Stimulated activated naive CD8-positive, alpha-beta T cell treated with anti-CD3 and anti-CD28 coated beads, Interleukin-15, Interleukin-2, amounts not matched to agents 100 ng/mL and 50 ng/mL, for 24 hours (primary cell): ENCODE measurements around the gene GAGE10.
A peak's percentile ranks its signal among the peaks of the same experiment; 100 is the strongest.

Experiments
- H3K27ac Mint-ChIP-seq: one replicate; pipeline ENCODE4 v1.8.0; 2021; ENCODE audit warnings: mild to moderate bottlenecking, mixed read lengths
- H3K27me3 Mint-ChIP-seq: one replicate; pipeline ENCODE4 v1.8.0; 2021; ENCODE audit warnings: mixed read lengths
- H3K36me3 Mint-ChIP-seq: one replicate; pipeline ENCODE4 v1.8.0; 2021; ENCODE audit warnings: low read depth, mixed read lengths
- H3K4me1 Mint-ChIP-seq: one replicate; pipeline ENCODE4 v1.8.0; 2021; ENCODE audit warnings: low read depth, mixed read lengths
- H3K4me3 Mint-ChIP-seq: one replicate; pipeline ENCODE4 v1.8.0; 2021; ENCODE audit warnings: mild to moderate bottlenecking, mixed read lengths
- H3K9me3 Mint-ChIP-seq: one replicate; pipeline ENCODE4 v1.8.0; 2021; ENCODE audit warnings: mixed read lengths

GAGE10 gene

DNA sequence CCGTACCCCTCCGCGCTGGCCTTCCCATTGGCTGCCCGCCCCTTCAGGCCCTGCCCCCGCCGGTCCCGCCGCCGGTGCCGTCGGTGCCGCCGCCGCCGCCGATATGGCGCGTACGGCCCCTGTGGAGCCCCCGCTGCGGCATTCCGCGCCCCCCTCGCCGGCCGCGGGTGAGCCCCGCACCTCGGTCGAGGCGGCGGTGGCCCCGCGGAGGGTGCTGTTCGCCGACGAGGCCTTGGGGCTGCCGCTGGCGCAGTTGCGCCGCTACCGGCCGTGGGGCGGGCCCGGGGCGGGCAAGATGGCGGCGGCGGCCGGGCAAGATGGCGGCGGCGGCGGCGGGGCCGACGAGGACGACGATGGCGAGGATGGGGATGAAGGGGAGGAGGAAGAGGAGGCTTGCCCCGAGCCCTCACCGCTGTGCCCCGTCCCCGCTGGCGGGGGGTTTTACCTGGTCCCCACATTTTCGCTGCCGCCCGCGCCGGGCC is 33.6 kb upstream of the GAGE10 start, which contains the start of gene PPP1R3F:
Gene PPP1R3F, plus strand, starts transcription at position 27 of the 482 bp plus-strand sequence. Its CDS starts 77 bp downstream, at position 104.
- no peaks in the 10 kb centered on the region for H3K9me3 Mint-ChIP-seq
- peak within 1 kb of the TSS; percentile 89 for H3K4me3 Mint-ChIP-seq
- peak within 1 kb of the TSS; percentile 100 for H3K27ac Mint-ChIP-seq
- H3K36me3 Mint-ChIP-seq: peaks cover 17% of the 10 kb centered on the region
- no peaks in the 10 kb centered on the region for H3K27me3 Mint-ChIP-seq
- H3K4me1 Mint-ChIP-seq: peaks cover 64% of the 10 kb centered on the region

DNA sequence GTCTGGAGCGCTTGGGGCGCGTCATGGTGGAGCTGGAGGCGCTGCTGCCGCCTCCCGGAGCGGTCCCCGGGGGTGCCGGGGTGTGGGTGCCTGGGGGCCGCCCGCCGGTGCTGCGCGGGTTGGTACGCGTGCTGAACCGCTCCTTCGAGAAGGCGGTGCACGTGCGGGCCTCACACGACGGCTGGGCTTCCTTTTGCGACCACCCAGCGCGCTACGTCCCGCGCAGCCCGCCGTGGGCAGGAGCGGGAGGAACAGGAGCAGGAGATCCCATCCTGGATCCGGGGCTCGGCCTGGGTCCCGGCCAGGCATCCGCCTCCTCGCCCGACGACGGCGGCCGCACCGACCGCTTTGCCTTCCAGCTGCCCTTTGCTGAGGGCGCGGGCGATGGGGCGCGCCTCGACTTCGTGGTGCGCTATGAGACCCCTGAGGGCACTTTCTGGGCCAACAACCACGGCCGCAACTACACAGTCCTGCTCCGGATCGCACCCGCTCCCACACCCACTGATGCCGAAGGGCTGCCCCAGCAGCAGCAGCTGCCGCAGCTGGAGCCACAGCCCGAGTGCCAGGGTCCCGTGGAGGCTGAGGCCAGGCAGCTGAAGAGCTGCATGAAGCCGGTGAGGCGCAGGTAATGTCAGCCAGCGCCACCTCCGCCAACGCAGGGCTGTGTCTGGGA is 33.1 kb upstream of the GAGE10 start:
- peaks cover 65% of the 10 kb centered on the region for H3K4me1 Mint-ChIP-seq
- H3K36me3 Mint-ChIP-seq: peaks cover 22% of the 10 kb centered on the region
- peak overlapping the region; percentile 80 for H3K4me3 Mint-ChIP-seq
- H3K27ac Mint-ChIP-seq: peak overlapping the region; percentile 83
- H3K9me3 Mint-ChIP-seq: no peaks in the 10 kb centered on the region
- no peaks in the 10 kb centered on the region for H3K27me3 Mint-ChIP-seq

DNA sequence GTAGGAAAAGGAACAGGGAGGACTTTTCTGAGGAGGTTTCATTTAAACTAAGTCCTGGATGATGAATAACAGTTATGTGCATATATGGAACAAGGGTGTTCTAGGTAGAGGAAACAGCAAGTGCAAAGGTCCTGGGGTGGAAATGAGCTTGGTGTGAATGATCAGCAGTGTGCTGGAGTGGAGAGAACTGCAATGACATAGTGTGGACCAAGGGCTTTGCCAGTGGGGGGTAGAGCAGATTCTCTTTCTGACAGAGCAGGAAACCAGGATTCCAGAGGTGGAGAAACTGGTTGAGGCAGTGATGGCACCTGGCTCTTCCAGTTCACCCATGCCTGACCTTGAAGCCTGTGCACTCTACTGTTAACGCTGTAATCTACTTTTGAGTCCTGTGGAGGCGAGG is 32.1 kb upstream of the GAGE10 start:
- H3K27me3 Mint-ChIP-seq: no peaks in the 10 kb centered on the region
- H3K36me3 Mint-ChIP-seq: peaks cover 22% of the 10 kb centered on the region
- peak overlapping the region; percentile 80 for H3K4me3 Mint-ChIP-seq

DNA sequence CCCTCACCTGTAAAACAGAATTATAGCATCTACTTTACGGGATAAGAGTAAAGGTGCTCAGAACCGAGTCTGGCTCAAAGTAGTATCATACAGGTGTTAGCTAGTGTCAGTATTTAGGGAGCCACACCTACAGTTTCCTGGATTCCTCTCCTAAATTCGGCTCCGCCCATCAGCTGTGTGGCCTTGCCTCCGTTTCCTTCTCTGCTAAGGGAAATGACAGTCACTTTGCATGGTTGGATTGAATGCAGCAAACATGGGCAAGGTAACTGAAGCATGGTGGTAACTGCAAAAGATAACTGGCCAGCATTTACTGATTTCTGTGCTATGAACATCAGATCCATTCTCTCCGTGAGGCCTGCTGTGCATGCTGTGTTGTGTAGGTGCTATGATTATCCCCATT is 31.0 kb upstream of the GAGE10 start:
- peaks cover 22% of the 10 kb centered on the region for H3K36me3 Mint-ChIP-seq
- H3K9me3 Mint-ChIP-seq: no peaks in the 10 kb centered on the region
- peak overlapping the region; percentile 74 for H3K4me3 Mint-ChIP-seq
- H3K27me3 Mint-ChIP-seq: no peaks in the 10 kb centered on the region
- peaks cover 83% of the 10 kb centered on the region for H3K4me1 Mint-ChIP-seq
- peak overlapping the region; percentile 85 for H3K27ac Mint-ChIP-seq

More for the DNA sequence above, 32.1 kb upstream of the GAGE10 start:
- H3K4me1 Mint-ChIP-seq: peaks cover 74% of the 10 kb centered on the region
- H3K9me3 Mint-ChIP-seq: no peaks in the 10 kb centered on the region
- peak overlapping the region; percentile 83 for H3K27ac Mint-ChIP-seq

DNA sequence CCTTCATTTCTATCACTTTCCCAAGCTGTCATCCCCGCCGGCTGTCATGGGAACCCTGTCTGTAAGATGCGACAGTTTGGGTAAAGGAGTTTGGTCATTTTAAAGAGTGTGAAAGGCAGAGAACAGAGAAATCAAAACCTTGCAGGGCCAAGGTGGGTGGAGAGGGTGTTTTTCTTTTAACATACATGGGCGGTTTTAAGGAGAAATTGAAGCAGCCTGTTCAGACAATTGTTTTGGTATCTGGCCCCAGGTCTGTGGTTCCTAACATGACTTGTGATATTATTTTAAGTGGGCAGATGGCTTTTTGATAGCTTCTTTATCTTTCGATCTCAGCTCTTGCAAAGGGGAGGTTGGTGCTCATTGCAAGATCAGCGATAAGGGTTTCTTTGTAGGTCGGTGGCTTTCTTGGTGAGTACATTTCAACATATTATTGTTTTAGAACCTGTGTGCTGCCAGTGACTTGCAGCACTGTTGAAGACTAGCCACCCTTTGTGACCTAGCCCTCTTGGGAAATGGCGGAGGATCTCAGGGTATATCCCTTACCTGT is 30.2 kb upstream of the GAGE10 start:
- peak overlapping the region; percentile 85 for H3K27ac Mint-ChIP-seq

DNA sequence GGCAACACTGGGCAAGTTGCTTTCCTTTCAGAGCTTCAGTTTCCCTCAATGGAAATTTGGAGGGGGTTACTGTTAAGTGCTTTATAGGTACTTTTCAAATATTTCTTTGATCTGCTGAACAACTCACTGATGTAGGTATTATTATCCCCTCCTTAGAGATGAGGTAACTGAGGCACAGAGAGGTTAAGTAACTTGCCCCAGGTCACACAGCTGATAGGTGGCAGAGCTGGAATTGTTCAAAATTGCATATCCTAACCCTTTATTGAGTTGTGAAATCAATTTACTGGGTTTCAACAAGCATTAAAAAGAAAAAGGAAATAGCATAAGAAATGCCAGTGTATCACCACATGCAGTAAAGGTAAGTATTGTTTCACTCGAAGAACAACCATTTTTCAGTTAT is 27.2 kb upstream of the GAGE10 start:
- no peaks in the 10 kb centered on the region for H3K9me3 Mint-ChIP-seq
- H3K4me3 Mint-ChIP-seq: no peak overlapping the region
- no peak overlapping the region for H3K27ac Mint-ChIP-seq
- peaks cover 82% of the 10 kb centered on the region for H3K4me1 Mint-ChIP-seq
- H3K36me3 Mint-ChIP-seq: peaks cover 21% of the 10 kb centered on the region
- no peaks in the 10 kb centered on the region for H3K27me3 Mint-ChIP-seq

More for the DNA sequence above, 30.2 kb upstream of the GAGE10 start:
- H3K9me3 Mint-ChIP-seq: no peaks in the 10 kb centered on the region
- H3K27me3 Mint-ChIP-seq: no peaks in the 10 kb centered on the region
- H3K4me3 Mint-ChIP-seq: peak overlapping the region; percentile 74
- peaks cover 26% of the 10 kb centered on the region for H3K36me3 Mint-ChIP-seq
- peaks cover 83% of the 10 kb centered on the region for H3K4me1 Mint-ChIP-seq

DNA sequence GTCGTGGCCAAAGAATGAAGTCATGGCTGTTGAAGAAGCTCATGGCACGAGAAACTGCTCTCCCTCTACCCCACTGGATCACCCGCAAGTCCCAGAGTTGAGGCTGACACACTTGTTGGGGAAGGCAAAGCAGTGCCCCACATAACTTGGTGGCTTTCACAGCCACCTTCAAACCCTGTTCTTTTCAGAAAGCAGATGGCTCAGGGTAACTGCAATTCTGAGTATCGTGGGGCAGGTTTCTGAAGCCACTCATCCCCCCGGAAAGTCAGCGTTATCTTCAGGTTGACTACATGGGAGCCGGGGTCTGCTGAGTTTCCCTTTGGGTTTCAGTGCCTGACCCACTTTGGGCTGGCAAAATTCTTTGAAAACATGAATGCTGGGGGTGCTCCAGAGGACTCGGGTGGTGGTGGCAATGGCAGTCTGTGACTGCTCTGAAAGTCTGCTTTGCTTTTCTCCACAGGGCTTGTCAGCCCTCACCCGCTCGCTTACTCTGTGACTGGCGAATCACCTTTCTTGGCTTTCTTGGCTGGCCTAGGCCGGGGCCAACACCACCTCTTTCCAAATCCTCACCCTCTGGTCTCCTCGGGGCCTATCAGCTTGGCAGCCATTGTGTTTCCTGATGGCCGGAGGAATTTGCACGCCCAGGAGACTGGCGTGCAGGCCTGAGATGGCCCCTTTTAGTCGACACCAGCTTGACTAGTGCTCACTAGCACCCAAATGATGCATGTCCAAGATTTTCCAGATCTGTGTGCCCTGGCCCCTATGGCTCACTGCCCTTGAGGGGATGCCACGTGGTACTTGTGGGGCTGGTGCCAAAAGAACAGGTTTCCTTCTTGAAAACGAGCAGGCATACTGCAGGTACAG is 26.5 kb upstream of the GAGE10 start:
- Mint-ChIP-seq H3K27me3 (no peaks in the 10 kb centered on the region), H3K36me3 (peaks cover 19% of the 10 kb centered on the region), H3K4me1 (peaks cover 77% of the 10 kb centered on the region), H3K27ac (peak overlapping the region; percentile 98), H3K9me3 (no peaks in the 10 kb centered on the region), H3K4me3 (peak overlapping the region; percentile 63)

DNA sequence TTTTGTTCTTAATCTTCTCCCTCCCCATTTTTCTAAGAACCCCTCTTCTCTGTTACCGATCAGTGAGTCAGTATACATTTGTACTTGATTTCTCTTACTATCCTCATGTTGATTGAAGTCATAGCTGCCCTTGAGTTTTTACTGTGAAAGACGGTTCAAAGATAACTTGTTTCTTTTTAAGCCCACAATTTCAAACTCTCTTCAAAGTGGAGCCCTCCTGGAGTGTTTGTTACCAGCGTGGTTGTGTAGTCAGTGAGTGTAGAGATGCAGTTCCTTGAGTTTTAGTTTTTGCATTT is 26.0 kb upstream of the GAGE10 start:
- no peaks in the 10 kb centered on the region for H3K9me3 Mint-ChIP-seq
- peak overlapping the region; percentile 98 for H3K27ac Mint-ChIP-seq
- H3K36me3 Mint-ChIP-seq: peaks cover 19% of the 10 kb centered on the region
- H3K27me3 Mint-ChIP-seq: no peaks in the 10 kb centered on the region
- peak overlapping the region; percentile 63 for H3K4me3 Mint-ChIP-seq
- peaks cover 76% of the 10 kb centered on the region for H3K4me1 Mint-ChIP-seq

DNA sequence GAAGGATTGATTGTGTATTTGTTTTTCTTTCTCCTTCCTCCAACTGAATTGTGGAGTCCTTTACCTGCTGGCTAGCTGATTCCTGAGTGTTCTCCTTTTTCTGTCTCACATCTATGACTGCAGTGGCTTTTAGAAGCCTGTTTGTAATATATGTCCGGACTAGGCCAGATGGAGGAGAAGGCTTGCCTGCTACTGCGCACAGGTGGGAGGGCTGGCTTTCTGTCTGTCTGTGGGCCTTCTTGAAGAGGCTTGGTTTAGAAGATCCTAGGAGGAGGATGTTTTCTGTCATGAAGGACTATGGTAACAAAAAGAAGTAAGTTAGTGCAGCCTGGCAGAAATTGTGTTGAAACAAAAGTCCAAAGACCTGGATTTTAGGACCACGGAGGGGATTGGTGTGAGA is 25.4 kb upstream of the GAGE10 start:
- H3K4me3 Mint-ChIP-seq: peak overlapping the region; percentile 63
- no peaks in the 10 kb centered on the region for H3K9me3 Mint-ChIP-seq
- peak overlapping the region; percentile 98 for H3K27ac Mint-ChIP-seq
- H3K36me3 Mint-ChIP-seq: peaks cover 19% of the 10 kb centered on the region
- no peaks in the 10 kb centered on the region for H3K27me3 Mint-ChIP-seq
- H3K4me1 Mint-ChIP-seq: peaks cover 73% of the 10 kb centered on the region

DNA sequence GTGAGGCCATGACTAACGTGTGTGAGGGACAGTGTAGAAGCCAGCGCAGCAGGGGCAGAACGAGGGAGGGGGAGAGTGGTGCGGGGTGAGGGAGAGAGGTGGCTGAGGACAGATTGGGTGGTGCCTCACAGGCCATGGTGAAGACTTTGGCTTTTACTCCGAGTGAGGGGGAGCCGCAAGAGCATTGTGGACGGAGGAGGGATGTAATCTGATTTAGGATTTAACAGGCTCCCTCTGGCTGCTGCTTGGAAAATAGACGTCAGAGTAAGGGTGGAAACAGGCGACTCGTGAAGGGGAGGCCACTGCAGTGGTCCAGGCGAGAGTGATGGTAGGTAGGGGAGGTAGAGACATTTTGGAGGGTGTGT is 20.8 kb upstream of the GAGE10 start:
- H3K4me3 Mint-ChIP-seq: no peak overlapping the region
- peaks cover 2% of the 10 kb centered on the region for H3K36me3 Mint-ChIP-seq
- peaks cover 31% of the 10 kb centered on the region for H3K4me1 Mint-ChIP-seq
- H3K27me3 Mint-ChIP-seq: no peaks in the 10 kb centered on the region
- no peaks in the 10 kb centered on the region for H3K9me3 Mint-ChIP-seq
- H3K27ac Mint-ChIP-seq: no peak overlapping the region

DNA sequence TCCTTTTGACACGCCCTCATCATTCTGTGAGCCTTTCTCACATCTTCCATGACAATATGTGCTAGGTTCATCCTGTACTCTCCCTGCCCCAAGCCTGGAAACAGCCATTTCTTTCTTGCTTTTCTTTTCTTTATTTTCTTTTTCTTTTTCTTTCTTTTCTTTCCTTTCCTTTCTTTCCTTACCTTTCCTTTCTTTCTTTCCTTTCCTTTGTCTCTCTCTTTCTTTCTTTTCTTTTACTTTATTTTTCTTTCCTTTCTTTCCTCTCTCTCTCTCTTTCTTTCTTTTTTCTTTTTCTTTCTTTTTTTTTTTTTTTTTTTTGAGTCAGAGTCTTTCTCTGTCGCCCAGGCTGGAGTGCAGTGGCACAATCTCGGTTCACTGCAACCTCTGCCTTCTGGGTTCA is 19.2 kb upstream of the GAGE10 start:
- Mint-ChIP-seq H3K9me3 (no peaks in the 10 kb centered on the region), H3K27me3 (no peaks in the 10 kb centered on the region), H3K4me1 (peaks cover 26% of the 10 kb centered on the region), H3K36me3 (no peaks in the 10 kb centered on the region), H3K4me3 (no peak overlapping the region), H3K27ac (no peak overlapping the region)

DNA sequence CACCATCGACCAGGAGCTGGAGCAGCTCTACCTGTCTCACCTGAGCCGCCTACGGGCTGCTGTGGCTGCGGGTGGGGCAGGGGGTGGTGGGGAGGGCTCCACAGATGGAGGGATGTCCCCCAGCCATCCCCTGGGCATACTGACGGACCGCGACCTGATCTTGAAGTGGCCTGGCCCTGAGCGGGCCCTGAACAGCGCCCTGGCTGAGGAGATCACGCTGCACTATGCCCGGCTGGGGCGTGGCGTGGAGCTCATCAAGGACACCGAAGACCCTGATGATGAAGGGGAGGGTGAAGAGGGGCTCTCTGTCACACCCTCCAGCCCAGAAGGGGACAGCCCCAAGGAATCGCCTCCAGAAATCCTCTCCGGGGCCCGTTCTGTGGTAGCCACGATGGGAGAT is 17.3 kb upstream of the GAGE10 start:
- Mint-ChIP-seq H3K27me3 (no peaks in the 10 kb centered on the region), H3K27ac (no peak overlapping the region), H3K9me3 (no peaks in the 10 kb centered on the region), H3K4me1 (peaks cover 20% of the 10 kb centered on the region), H3K4me3 (no peak overlapping the region), H3K36me3 (no peaks in the 10 kb centered on the region)

DNA sequence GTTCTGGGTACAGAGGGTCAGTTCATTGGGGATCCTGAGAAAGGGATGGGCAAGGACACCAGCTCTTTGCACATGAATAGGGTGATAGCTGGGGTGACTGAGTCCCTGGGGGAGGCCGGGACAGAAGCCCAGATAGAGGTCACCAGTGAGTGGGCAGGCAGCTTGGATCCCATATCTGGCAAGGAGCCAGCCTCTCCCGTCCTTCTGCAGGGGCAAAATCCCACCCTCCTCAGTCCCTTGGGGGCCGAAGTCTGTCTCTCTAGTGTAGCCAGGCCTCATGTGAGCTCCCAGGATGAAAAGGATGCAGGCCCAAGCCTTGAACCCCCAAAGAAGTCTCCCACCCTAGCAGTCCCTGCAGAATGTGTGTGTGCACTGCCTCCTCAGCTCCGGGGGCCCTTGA is 16.9 kb upstream of the GAGE10 start:
- Mint-ChIP-seq H3K9me3 (no peaks in the 10 kb centered on the region), H3K4me3 (no peak overlapping the region), H3K36me3 (no peaks in the 10 kb centered on the region), H3K4me1 (peaks cover 21% of the 10 kb centered on the region), H3K27me3 (no peaks in the 10 kb centered on the region), H3K27ac (no peak overlapping the region)

DNA sequence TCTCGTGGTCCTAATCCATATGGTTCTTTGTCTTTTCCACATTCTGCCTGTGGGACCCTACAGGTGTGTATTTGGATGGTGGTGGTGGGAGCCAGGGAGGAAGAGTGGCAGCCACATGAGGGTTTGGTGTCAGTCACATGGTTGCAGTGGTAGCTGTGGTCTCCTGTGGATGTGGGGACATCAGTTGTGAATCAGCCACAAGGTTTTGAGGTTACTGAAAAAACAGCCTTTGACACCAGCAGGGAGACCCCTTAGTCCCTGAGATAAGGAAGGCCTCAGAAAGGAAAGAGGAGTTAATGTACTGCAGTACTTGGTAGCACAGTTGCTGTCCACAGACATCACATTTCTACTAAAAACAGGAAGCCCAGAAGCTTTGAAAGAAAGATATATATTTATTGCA is 15.8 kb upstream of the GAGE10 start:
- Mint-ChIP-seq H3K4me3 (no peak overlapping the region), H3K27ac (no peak overlapping the region), H3K4me1 (peaks cover 21% of the 10 kb centered on the region), H3K36me3 (no peaks in the 10 kb centered on the region), H3K27me3 (no peaks in the 10 kb centered on the region), H3K9me3 (no peaks in the 10 kb centered on the region)

DNA sequence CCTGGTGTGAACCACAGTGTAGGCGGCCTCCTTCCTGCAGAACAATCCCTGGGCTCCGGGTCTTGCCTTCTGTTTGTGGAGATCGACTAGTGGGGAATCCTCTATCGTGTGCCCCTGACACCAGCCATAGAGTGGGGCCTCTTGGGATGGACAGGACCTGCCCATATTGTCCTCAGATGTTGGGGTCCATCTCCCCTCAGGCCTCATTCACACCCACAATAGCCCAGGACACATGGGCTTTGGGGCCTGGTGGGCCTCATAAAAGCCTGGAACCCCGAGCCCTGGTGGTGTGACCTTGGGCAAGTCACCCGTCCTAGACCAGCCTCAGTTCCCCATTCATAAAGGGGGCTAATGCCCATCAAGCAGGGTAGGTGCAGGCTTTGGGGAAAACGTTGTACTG is 13.2 kb upstream of the GAGE10 start:
- Mint-ChIP-seq H3K27ac (no peak overlapping the region), H3K4me1 (peaks cover 19% of the 10 kb centered on the region), H3K27me3 (no peaks in the 10 kb centered on the region), H3K36me3 (no peaks in the 10 kb centered on the region), H3K9me3 (no peaks in the 10 kb centered on the region), H3K4me3 (no peak overlapping the region)
